Transverse colon (tissue), 4 donors: ENCODE results near the gene ZNF496.
"Not testable (repeated sequence)": the region's sequence is repeated elsewhere in the genome, so short reads cannot be mapped to it uniquely, and the experiment has no call there.

Experiments
- EP300 ChIP-seq: sonication (generic); formaldehyde crosslinking; IDR thresholded peaks from one replicate; pipeline ENCODE4 v1.6.1; 2017; ENCODE audit warnings: antibody characterized with exemption, low read depth
- POLR2A ChIP-seq: fragments of 450-650 bp; IDR thresholded peaks from one replicate; pipeline ENCODE4 v1.6.1; 2016; ENCODE audit warnings: antibody characterized with exemption, mild to moderate bottlenecking, moderate library complexity
- POLR2AphosphoS5 ChIP-seq, 3 donors: sonication (generic); formaldehyde crosslinking; IDR thresholded peaks; one replicate each; pipeline ENCODE4 v1.6.1; 2016; ENCODE audit warnings: antibody characterized with exemption in 3 of 3
- TF ChIP-seq, protein P1 (sequence below), 5 experiments: fragments of 200-600 bp in 3 of 5; fragments of 450-650 bp in 2 of 5; sonication (generic) in 3 of 5; IDR thresholded peaks; 1 replicate in 2 of 5; 2 replicates in 3 of 5; pipeline ENCODE4 v1.5.1; 2016 to 2017; ENCODE audit warnings: antibody characterized with exemption in 5 of 5, inconsistent platforms in 3 of 5, mild to moderate bottlenecking in 2 of 5, moderate library complexity in 1 of 5

DNA sequence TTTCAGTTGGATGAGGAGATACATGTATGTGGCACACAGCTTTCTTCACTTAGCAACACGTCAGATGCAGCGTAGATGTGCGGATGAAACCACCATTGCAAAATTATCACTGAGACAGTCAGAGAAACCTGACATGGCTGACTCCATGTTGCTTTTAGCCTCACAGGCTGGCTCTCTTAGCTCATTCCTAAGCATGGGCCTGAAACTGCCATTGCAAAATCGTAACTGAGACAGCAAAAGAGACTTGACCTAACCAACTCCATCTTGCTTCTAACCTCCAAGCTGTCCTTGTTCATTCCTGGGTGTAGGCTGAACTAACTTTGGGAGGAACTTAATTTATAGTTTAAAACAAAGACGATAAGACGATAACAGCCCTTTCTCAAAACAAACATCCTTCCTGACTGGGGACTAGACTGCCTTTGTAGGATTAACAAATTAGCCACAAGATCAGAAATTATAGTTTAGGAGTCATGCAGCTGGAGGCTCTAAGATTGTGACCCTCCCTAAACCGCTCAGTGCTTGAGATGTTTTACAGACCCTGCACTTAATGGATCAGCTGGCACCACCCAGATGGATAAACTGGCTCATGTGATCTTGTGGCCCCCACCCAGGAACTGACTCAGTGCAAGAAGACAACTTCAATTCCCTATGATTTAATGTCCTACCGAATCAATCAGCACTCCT, 43.1 kb upstream of the ZNF496 start:
- TF ChIP-seq, protein P1, sequence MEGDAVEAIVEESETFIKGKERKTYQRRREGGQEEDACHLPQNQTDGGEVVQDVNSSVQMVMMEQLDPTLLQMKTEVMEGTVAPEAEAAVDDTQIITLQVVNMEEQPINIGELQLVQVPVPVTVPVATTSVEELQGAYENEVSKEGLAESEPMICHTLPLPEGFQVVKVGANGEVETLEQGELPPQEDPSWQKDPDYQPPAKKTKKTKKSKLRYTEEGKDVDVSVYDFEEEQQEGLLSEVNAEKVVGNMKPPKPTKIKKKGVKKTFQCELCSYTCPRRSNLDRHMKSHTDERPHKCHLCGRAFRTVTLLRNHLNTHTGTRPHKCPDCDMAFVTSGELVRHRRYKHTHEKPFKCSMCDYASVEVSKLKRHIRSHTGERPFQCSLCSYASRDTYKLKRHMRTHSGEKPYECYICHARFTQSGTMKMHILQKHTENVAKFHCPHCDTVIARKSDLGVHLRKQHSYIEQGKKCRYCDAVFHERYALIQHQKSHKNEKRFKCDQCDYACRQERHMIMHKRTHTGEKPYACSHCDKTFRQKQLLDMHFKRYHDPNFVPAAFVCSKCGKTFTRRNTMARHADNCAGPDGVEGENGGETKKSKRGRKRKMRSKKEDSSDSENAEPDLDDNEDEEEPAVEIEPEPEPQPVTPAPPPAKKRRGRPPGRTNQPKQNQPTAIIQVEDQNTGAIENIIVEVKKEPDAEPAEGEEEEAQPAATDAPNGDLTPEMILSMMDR (IDR thresholded peaks at IDR 0.05) = not testable (repeated sequence)
- not testable (repeated sequence) for TF ChIP-seq EP300; POLR2AphosphoS5 (IDR thresholded peaks at IDR 0.05); POLR2A
